MM.1S (cell line): Measurements from ENCODE around the gene PPP1R7.

Source experiments
- CTCF ChIP-seq: fragments of 300-600 bp; sonication (generic); IDR thresholded peaks from 2 replicates; pipeline ENCODE4 v1.5.1; 2016; ENCODE audit warnings: antibody characterized with exemption, low read length, mixed read lengths
- EZH2 ChIP-seq: fragments of 300-600 bp; sonication (generic); optimal IDR thresholded peaks from 2 replicates; pipeline ENCODE3; 2017; ENCODE audit warnings: low read depth, mild to moderate bottlenecking, antibody characterized with exemption, low read length, mixed read lengths
- EZH2phosphoT487 ChIP-seq: fragments of 300-600 bp; sonication (generic); IDR thresholded peaks from 2 replicates; pipeline ENCODE4 v1.6.1; 2018; ENCODE audit warnings: antibody characterized with exemption, low read length

GRCh38 chr2:241214766-241215165 lies 64.5 kb downstream of the PPP1R7 start:
- TF ChIP-seq EZH2: no peak
- TF ChIP-seq EZH2phosphoT487: no peak
- TF ChIP-seq CTCF: no peak
